ENCODE results near the gene AARSD1. TPM values are rescaled to one million over a fixed set of nuclear protein-coding genes. Genes with fewer than 3 reads are reported as not detected.
"Not testable (repeated sequence)": the region's sequence is repeated elsewhere in the genome, so short reads cannot be mapped to it uniquely, and the experiment has no call there.

Gene AARSD1
- total and polyA plus RNA-seq, 2 experiments from 2014 or later, result 25.7 to 74.4 TPM

DNA sequence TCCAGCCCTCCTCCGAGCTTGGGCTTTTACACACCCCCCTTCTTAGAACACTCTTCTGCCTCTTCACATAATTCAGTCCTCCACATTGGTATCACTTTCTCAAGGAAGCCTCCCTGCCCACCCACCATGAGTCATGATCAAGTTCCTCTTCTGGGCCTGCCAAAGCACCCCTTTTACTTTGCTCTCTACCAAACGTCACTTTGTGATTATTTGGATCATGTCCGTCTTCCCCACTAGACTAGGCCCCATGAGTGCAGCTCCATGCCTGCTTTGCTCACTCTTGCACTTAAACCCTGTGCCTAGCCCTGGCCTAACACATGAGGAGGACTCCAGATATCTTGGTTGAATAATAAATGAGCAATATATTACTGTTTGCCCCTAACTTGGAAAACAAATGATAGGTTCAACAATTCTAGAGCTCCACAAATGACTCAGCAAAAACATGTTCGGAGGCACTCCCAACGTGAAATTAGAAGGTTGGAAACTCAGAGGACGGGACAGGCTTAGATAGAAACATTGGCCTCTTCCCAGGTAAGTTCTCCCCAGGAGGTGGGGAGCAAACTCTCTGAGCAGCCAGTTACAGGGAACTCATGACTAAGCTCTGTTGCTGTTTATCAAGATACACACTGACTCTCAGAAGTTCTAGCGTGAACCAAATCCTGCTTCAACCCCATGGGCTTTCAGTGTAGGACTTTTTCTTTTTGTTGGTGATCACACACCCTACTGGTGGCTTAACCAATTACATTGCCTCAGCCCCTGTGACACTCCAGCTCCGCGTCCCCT, 35.3 kb downstream of the AARSD1 start:
- Histone ChIP-seq H3K27me3 (ENCODE audit: insufficient read depth) (no peaks in the 10 kb centered on the region), H3K4me2 (no peak overlapping the region), H3K4me1 (ENCODE audit: insufficient read depth) (no peaks in the 10 kb centered on the region), H3F3A (replicated peaks; ENCODE audit: low read depth) (no peaks in the 10 kb centered on the region), H2AFZ (peak overlapping the region; percentile 43), H3K36me3 (ENCODE audit: insufficient read depth) (no peaks in the 10 kb centered on the region), H3K27ac (ENCODE audit: low read depth) (no peak overlapping the region; the same call in 1 of the 2 replicates), H3K79me2 (replicated peaks; ENCODE audit: insufficient read depth) (no peaks in the 10 kb centered on the region), H3K9me2 (ENCODE audit: insufficient read depth) (no peaks in the 10 kb centered on the region), H3K4me3 (no peak overlapping the region), H4K20me1 (replicated peaks; ENCODE audit: insufficient read depth) (no peaks in the 10 kb centered on the region)
- ATAC-seq (peak; percentile 97), DNase-seq (ENCODE audit: low spot score) (peak; percentile 87)
- H3K27me3 Mint-ChIP-seq (ENCODE audit: insufficient read depth, low read depth, poor library complexity), result peaks cover 1% of the 10 kb centered on the region
- H3K27ac Mint-ChIP-seq, result peak overlapping the region; percentile 69
- no peak for TF ChIP-seq EZH2phosphoT487 (IDR thresholded peaks at IDR 0.05; ENCODE audit: unreplicated experiment)
- TF ChIP-seq, protein P1, sequence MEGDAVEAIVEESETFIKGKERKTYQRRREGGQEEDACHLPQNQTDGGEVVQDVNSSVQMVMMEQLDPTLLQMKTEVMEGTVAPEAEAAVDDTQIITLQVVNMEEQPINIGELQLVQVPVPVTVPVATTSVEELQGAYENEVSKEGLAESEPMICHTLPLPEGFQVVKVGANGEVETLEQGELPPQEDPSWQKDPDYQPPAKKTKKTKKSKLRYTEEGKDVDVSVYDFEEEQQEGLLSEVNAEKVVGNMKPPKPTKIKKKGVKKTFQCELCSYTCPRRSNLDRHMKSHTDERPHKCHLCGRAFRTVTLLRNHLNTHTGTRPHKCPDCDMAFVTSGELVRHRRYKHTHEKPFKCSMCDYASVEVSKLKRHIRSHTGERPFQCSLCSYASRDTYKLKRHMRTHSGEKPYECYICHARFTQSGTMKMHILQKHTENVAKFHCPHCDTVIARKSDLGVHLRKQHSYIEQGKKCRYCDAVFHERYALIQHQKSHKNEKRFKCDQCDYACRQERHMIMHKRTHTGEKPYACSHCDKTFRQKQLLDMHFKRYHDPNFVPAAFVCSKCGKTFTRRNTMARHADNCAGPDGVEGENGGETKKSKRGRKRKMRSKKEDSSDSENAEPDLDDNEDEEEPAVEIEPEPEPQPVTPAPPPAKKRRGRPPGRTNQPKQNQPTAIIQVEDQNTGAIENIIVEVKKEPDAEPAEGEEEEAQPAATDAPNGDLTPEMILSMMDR (conservative IDR thresholded peaks at IDR 0.05; ENCODE audit: low read depth in 2 of 2), result peak; percentile 65 to 76
- TF ChIP-seq CREB1 (CRISPR knock-in tag; IDR thresholded peaks at IDR 0.05; ENCODE audit: low read depth), result 0 out of 2 replicates have a peak, but pooled peaks have one; percentile 8
- no peaks in the 10 kb centered on the region for H3K36me3 Mint-ChIP-seq (ENCODE audit: low read depth)
- H3K4me3 Mint-ChIP-seq, result no peak overlapping the region
- H3K4me1 Mint-ChIP-seq, result peaks cover 14% of the 10 kb centered on the region
- H3K9me3 Mint-ChIP-seq, result no peaks in the 10 kb centered on the region

DNA sequence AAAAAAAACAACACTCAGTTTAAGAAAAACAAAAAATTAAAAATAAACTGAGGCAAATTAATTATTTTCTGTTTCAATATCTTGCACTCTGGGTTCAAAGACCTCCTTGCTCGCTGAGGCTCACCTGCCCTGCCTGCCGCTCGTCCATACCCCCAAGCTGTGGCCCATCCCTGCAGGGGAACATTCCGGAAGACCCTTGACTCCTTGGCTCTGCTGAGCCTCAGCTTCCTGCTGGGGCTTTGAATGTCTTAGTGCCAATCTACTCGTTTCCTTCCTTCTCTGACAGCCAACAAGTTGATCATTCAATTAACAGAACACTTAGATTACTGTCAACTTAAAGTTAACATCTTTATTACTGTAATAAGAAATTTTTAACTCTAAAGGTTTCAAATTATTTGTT, 39.4 kb downstream of the AARSD1 start:
- Histone ChIP-seq H3K79me2 (replicated peaks; ENCODE audit: insufficient read depth) (no peaks in the 10 kb centered on the region), H3K36me3 (ENCODE audit: insufficient read depth) (no peaks in the 10 kb centered on the region), H3K4me2 (no peak overlapping the region), H3K27ac (ENCODE audit: low read depth) (no peak overlapping the region), H3K9me2 (ENCODE audit: insufficient read depth) (no peaks in the 10 kb centered on the region), H4K20me1 (replicated peaks; ENCODE audit: insufficient read depth) (no peaks in the 10 kb centered on the region), H3K4me1 (ENCODE audit: insufficient read depth) (peaks cover 6% of the 10 kb centered on the region; the same call in 1 of the 2 replicates), H2AFZ (no peak overlapping the region), H3F3A (replicated peaks; ENCODE audit: low read depth) (no peaks in the 10 kb centered on the region), H3K27me3 (ENCODE audit: insufficient read depth) (no peaks in the 10 kb centered on the region), H3K4me3 (no peak overlapping the region)
- TF ChIP-seq EZH2 (IDR thresholded peaks at IDR 0.05; ENCODE audit: low read depth, unreplicated experiment), result no peak
- no peak for TF ChIP-seq ZNF331 (CRISPR knock-in tag; IDR thresholded peaks at IDR 0.05; ENCODE audit: low read depth)
- TF ChIP-seq, protein P1 (conservative IDR thresholded peaks at IDR 0.05; ENCODE audit: low read depth in 2 of 2), result no peak
- no peak for TF ChIP-seq EZH2phosphoT487 (IDR thresholded peaks at IDR 0.05; ENCODE audit: unreplicated experiment)
- TF ChIP-seq, protein P2, sequence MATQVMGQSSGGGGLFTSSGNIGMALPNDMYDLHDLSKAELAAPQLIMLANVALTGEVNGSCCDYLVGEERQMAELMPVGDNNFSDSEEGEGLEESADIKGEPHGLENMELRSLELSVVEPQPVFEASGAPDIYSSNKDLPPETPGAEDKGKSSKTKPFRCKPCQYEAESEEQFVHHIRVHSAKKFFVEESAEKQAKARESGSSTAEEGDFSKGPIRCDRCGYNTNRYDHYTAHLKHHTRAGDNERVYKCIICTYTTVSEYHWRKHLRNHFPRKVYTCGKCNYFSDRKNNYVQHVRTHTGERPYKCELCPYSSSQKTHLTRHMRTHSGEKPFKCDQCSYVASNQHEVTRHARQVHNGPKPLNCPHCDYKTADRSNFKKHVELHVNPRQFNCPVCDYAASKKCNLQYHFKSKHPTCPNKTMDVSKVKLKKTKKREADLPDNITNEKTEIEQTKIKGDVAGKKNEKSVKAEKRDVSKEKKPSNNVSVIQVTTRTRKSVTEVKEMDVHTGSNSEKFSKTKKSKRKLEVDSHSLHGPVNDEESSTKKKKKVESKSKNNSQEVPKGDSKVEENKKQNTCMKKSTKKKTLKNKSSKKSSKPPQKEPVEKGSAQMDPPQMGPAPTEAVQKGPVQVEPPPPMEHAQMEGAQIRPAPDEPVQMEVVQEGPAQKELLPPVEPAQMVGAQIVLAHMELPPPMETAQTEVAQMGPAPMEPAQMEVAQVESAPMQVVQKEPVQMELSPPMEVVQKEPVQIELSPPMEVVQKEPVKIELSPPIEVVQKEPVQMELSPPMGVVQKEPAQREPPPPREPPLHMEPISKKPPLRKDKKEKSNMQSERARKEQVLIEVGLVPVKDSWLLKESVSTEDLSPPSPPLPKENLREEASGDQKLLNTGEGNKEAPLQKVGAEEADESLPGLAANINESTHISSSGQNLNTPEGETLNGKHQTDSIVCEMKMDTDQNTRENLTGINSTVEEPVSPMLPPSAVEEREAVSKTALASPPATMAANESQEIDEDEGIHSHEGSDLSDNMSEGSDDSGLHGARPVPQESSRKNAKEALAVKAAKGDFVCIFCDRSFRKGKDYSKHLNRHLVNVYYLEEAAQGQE (IDR thresholded peaks at IDR 0.05; ENCODE audit: unreplicated experiment), result no peak
- no peak overlapping the region for H3K27ac Mint-ChIP-seq
- no peak overlapping the region for H3K4me3 Mint-ChIP-seq
- DNase-seq (ENCODE audit: low spot score), result no peak
- H3K36me3 Mint-ChIP-seq (ENCODE audit: low read depth), result no peaks in the 10 kb centered on the region
- H3K27me3 Mint-ChIP-seq (ENCODE audit: insufficient read depth, low read depth, poor library complexity), result peaks cover 1% of the 10 kb centered on the region
- peaks cover 21% of the 10 kb centered on the region for H3K4me1 Mint-ChIP-seq
- H3K9me3 Mint-ChIP-seq, result no peaks in the 10 kb centered on the region
- peak; percentile 50 for ATAC-seq

DNA sequence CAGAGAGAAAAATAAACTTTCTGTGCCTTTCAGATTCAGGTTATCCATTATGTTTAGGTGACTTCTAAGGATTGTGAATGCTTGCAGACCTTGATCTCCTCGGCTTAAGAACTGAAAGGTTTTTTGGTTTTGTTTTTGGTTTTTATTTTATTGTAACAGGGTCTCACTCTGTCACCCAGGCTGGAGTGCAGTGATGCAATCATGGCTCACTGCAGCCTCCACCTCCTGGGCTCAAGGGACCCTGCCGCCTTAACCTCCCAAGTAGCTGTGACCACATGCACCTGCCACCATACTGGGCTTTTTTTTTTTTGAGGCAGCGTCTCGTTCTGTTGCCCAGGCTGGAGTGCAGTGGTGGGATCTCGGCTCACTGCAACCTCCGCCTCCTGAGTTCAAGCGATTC, 40.8 kb downstream of the AARSD1 start:
- not testable (repeated sequence) for H3K9me2 ChIP-seq (ENCODE audit: insufficient read depth); H3K4me2 ChIP-seq; H3K27me3 Mint-ChIP-seq (ENCODE audit: insufficient read depth, low read depth, poor library complexity); H3K27ac ChIP-seq (ENCODE audit: low read depth); H4K20me1 ChIP-seq (replicated peaks; ENCODE audit: insufficient read depth); H3K79me2 ChIP-seq (replicated peaks; ENCODE audit: insufficient read depth); H3K36me3 Mint-ChIP-seq (ENCODE audit: low read depth); ATAC-seq; H3F3A ChIP-seq (replicated peaks; ENCODE audit: low read depth); H3K27me3 ChIP-seq (ENCODE audit: insufficient read depth); H3K4me3 Mint-ChIP-seq; H3K4me3 ChIP-seq; H3K9me3 Mint-ChIP-seq; H3K36me3 ChIP-seq (ENCODE audit: insufficient read depth); DNase-seq (ENCODE audit: low spot score); H2AFZ ChIP-seq; H3K4me1 ChIP-seq (ENCODE audit: insufficient read depth); H3K27ac Mint-ChIP-seq
- peaks cover 15% of the 10 kb centered on the region for H3K4me1 Mint-ChIP-seq

All from GM23338 (cell line).